Thyroid gland (tissue), 4 donors: ENCODE results near the gene CD37.

ENCODE experiments used
- CTCF ChIP-seq, 6 experiments: fragments of 200-600 bp in 3 of 6; fragments of 450-650 bp in 3 of 6; sonication (generic) in 3 of 6; IDR thresholded peaks; one replicate each; pipeline ENCODE4 v1.5.1; 2016 to 2019; ENCODE audit warnings: antibody characterized with exemption in 6 of 6, mild to moderate bottlenecking in 2 of 6, inconsistent platforms in 1 of 6, moderate library complexity in 1 of 6
- POLR2A ChIP-seq, 2 donors: fragments of 450-650 bp; IDR thresholded peaks; one replicate each; pipeline ENCODE4 v1.6.1; 2017; ENCODE audit warnings: antibody characterized with exemption in 2 of 2, mild to moderate bottlenecking in 2 of 2, moderate library complexity in 1 of 2

DNA sequence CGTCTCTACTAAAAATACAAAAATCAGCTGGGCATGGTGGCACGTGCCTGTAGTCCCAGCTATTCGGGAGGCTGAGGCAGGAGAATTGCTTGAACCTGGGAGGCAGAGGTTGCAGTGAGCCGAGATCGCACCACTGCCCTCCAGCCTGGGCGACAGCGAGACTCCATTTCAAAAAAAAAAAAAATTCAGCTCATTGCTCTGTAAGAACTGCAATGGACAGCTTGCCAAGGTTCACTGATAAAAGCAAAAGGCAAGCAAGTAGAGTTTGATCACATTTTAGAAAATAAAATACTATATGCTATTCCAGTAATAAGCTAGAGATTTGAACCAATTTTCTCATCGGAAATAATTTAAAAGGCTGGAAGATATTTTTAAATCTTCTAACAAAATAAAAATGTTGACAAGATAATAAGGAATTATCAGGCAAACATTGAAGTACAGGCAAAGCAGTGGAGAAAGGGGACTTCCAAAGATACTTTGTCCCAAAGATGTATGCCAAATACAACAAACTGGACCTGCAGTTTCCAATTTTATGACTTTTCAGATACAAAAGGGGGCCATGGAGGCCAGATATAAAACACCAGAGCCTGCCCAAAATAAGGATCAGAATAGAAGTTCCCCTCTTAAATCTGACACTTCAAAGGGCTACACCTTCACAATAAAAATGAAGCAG, 39.9 kb upstream of the CD37 start:
- TF ChIP-seq CTCF (IDR thresholded peaks at IDR 0.05) (no peak), POLR2A (IDR thresholded peaks at IDR 0.05) (no peak)
